HEK293 (cell line): ENCODE measurements around the gene GPR137C.

Experiments used
- CTCF ChIA-PET: fragments of 350-600 bp; formaldehyde crosslinking; extraction: SDS; loops from one replicate; lab custom pipeline; 2021; ENCODE audit warnings: antibody characterized with exemption; lab: Yijun Ruan, JAX
- POLR2A ChIA-PET: fragments of 300-600 bp; formaldehyde crosslinking; extraction: SDS; loops from one replicate; lab custom pipeline; 2020; ENCODE audit warnings: antibody characterized with exemption, inconsistent platforms; lab: Yijun Ruan, JAX
- H3K27ac ChIP-seq: fragments of 200-500 bp; sonication (Bioruptor generic); 2 replicates; pipeline ENCODE4 v1.5.1; 2014; ENCODE audit warnings: low read depth, low read length, control low read depth, inconsistent platforms; ENCODE audit errors: extremely low read depth
- H3K36me3 ChIP-seq, 2 experiments: fragments of 200-500 bp in 1 of 2; sonication (Bioruptor generic) in 1 of 2; 1 replicate in 1 of 2; 2 replicates in 1 of 2; pipeline ENCODE4 v1.5.1; 2014 to 2017; ENCODE audit warnings: inconsistent platforms in 2 of 2, low read length in 2 of 2; ENCODE audit not compliant: control insufficient read depth in 2 of 2, insufficient read depth in 1 of 2
- H3K4me1 ChIP-seq: fragments of 200-500 bp; sonication (Bioruptor generic); 2 replicates; pipeline ENCODE4 v1.5.1; 2014; ENCODE audit warnings: mild to moderate bottlenecking, low read length, inconsistent platforms; ENCODE audit not compliant: control insufficient read depth, insufficient read depth
- H3K4me3 ChIP-seq: 2 replicates; pipeline ENCODE4 v1.5.1; 2011; ENCODE audit warnings: low read depth, mild to moderate bottlenecking, control low read depth, low read length, moderate library complexity
- H3K9me3 ChIP-seq: fragments of 200-500 bp; sonication (Bioruptor generic); 2 replicates; pipeline ENCODE4 v1.5.1; 2014; ENCODE audit warnings: low read depth, low read length, inconsistent platforms; ENCODE audit not compliant: control insufficient read depth, insufficient read depth
- HOXC10 ChIP-seq: sonication (generic); formaldehyde crosslinking; IDR thresholded peaks from 2 replicates; pipeline ENCODE4 v1.8.1; 2023; ENCODE audit warnings: mild to moderate bottlenecking, missing genetic modification reagents
- RBAK ChIP-seq: fragments of 450-650 bp; formaldehyde crosslinking; IDR thresholded peaks from 2 replicates; pipeline ENCODE4 v1.5.1; 2016; ENCODE audit warnings: missing biosample characterization, missing genetic modification characterization
- YY1 ChIP-seq: fragments of 450-650 bp; formaldehyde crosslinking; IDR thresholded peaks from 2 replicates; pipeline ENCODE4 v1.5.1; 2018; ENCODE audit warnings: missing biosample characterization, missing genetic modification characterization
- YY2 ChIP-seq: fragments of 450-650 bp; formaldehyde crosslinking; IDR thresholded peaks from 2 replicates; pipeline ENCODE4 v1.5.1; 2016; ENCODE audit warnings: missing biosample characterization, missing genetic modification characterization
- ZBTB1 ChIP-seq: fragments of 450-650 bp; formaldehyde crosslinking; IDR thresholded peaks from 2 replicates; pipeline ENCODE4 v1.5.1; 2016; ENCODE audit warnings: missing biosample characterization, missing genetic modification characterization
- ZBTB20 ChIP-seq: fragments of 450-650 bp; formaldehyde crosslinking; IDR thresholded peaks from 2 replicates; pipeline ENCODE4 v1.5.1; 2016; ENCODE audit warnings: missing biosample characterization, missing genetic modification characterization
- ZBTB7A ChIP-seq: fragments of 450-650 bp; formaldehyde crosslinking; IDR thresholded peaks from 2 replicates; pipeline ENCODE4 v1.5.1; 2016; ENCODE audit warnings: low read depth, missing biosample characterization, missing genetic modification characterization
- ZFP41 ChIP-seq: fragments of 450-650 bp; formaldehyde crosslinking; IDR thresholded peaks from 2 replicates; pipeline ENCODE4 v1.5.1; 2016; ENCODE audit warnings: missing biosample characterization, missing genetic modification characterization, borderline replicate concordance
- ZNF211 ChIP-seq: fragments of 450-650 bp; formaldehyde crosslinking; IDR thresholded peaks from 2 replicates; pipeline ENCODE4 v1.5.1; 2016; ENCODE audit warnings: low read depth, missing biosample characterization, missing genetic modification characterization
- ZNF221 ChIP-seq: fragments of 450-650 bp; formaldehyde crosslinking; IDR thresholded peaks from 2 replicates; pipeline ENCODE4 v1.5.1; 2017; ENCODE audit warnings: missing biosample characterization, missing genetic modification characterization, borderline replicate concordance
- ZNF239 ChIP-seq: fragments of 450-650 bp; formaldehyde crosslinking; IDR thresholded peaks from 2 replicates; pipeline ENCODE4 v1.5.1; 2016; ENCODE audit warnings: missing biosample characterization, missing genetic modification characterization
- ZNF335 ChIP-seq: fragments of 450-650 bp; formaldehyde crosslinking; conservative IDR thresholded peaks from 2 replicates; pipeline ENCODE4 v1.5.1; 2016; ENCODE audit warnings: missing biosample characterization, missing genetic modification characterization
- ZNF416 ChIP-seq: fragments of 450-650 bp; formaldehyde crosslinking; IDR thresholded peaks from 2 replicates; pipeline ENCODE4 v1.5.1; 2016; ENCODE audit warnings: missing biosample characterization, missing genetic modification characterization
- ZNF473 ChIP-seq: fragments of 450-650 bp; formaldehyde crosslinking; IDR thresholded peaks from 2 replicates; pipeline ENCODE4 v1.5.1; 2017; ENCODE audit warnings: missing biosample characterization, missing genetic modification characterization
- ZNF549 ChIP-seq: fragments of 450-650 bp; IDR thresholded peaks from 2 replicates; pipeline ENCODE4 v1.5.1; 2018; ENCODE audit warnings: missing biosample characterization, missing genetic modification characterization, mild to moderate bottlenecking, inconsistent platforms, moderate library complexity
- ZNF560 ChIP-seq: fragments of 450-650 bp; formaldehyde crosslinking; IDR thresholded peaks from 2 replicates; pipeline ENCODE4 v1.5.1; 2017; ENCODE audit warnings: missing biosample characterization, missing genetic modification characterization, borderline replicate concordance
- ZNF571 ChIP-seq: fragments of 450-650 bp; formaldehyde crosslinking; IDR thresholded peaks from 2 replicates; pipeline ENCODE4 v1.5.0; 2017; ENCODE audit warnings: missing biosample characterization, missing genetic modification characterization
- ZNF585B ChIP-seq: fragments of 450-650 bp; formaldehyde crosslinking; IDR thresholded peaks from 2 replicates; pipeline ENCODE4 v1.5.1; 2016; ENCODE audit warnings: missing biosample characterization, missing genetic modification characterization
- ZNF600 ChIP-seq: fragments of 450-650 bp; formaldehyde crosslinking; IDR thresholded peaks from 2 replicates; pipeline ENCODE4 v1.5.1; 2016; ENCODE audit warnings: missing biosample characterization, missing genetic modification characterization
- ZNF624 ChIP-seq: fragments of 450-650 bp; formaldehyde crosslinking; IDR thresholded peaks from 2 replicates; pipeline ENCODE4 v1.5.1; 2017; ENCODE audit warnings: missing biosample characterization, missing genetic modification characterization
- ZNF658 ChIP-seq: fragments of 450-650 bp; formaldehyde crosslinking; IDR thresholded peaks from 2 replicates; pipeline ENCODE4; 2016; ENCODE audit warnings: missing biosample characterization, missing genetic modification characterization
- ZNF76 ChIP-seq: fragments of 450-650 bp; formaldehyde crosslinking; IDR thresholded peaks from 2 replicates; pipeline ENCODE4; 2016; ENCODE audit warnings: low read depth, missing biosample characterization, missing genetic modification characterization, borderline replicate concordance
- TF ChIP-seq, protein P1 (sequence below): fragments of 450-650 bp; formaldehyde crosslinking; IDR thresholded peaks from 2 replicates; pipeline ENCODE4 v1.5.1; 2016; ENCODE audit warnings: missing biosample characterization, missing genetic modification characterization
- TF ChIP-seq, protein P2 (sequence below): fragments of 450-650 bp; formaldehyde crosslinking; IDR thresholded peaks from 2 replicates; pipeline ENCODE4 v1.5.1; 2016; ENCODE audit warnings: missing biosample characterization, missing genetic modification characterization
- TF ChIP-seq, protein P3 (sequence below): fragments of 450-650 bp; formaldehyde crosslinking; IDR thresholded peaks from 2 replicates; pipeline ENCODE4 v1.5.1; 2016; ENCODE audit warnings: missing biosample characterization, missing genetic modification characterization
- TF ChIP-seq, protein P4 (sequence below): fragments of 450-650 bp; IDR thresholded peaks from 2 replicates; pipeline ENCODE4 v1.5.1; 2018; ENCODE audit warnings: missing biosample characterization, mild to moderate bottlenecking, missing genetic modification characterization
- TF ChIP-seq, protein P5 (sequence below): fragments of 450-650 bp; IDR thresholded peaks from 2 replicates; pipeline ENCODE4 v1.5.1; 2018; ENCODE audit warnings: missing biosample characterization, missing genetic modification characterization
- TF ChIP-seq, protein P6 (sequence below): fragments of 450-650 bp; formaldehyde crosslinking; IDR thresholded peaks from 2 replicates; pipeline ENCODE4 v1.5.1; 2017; ENCODE audit warnings: missing biosample characterization, missing genetic modification characterization

Gene GPR137C

DNA sequence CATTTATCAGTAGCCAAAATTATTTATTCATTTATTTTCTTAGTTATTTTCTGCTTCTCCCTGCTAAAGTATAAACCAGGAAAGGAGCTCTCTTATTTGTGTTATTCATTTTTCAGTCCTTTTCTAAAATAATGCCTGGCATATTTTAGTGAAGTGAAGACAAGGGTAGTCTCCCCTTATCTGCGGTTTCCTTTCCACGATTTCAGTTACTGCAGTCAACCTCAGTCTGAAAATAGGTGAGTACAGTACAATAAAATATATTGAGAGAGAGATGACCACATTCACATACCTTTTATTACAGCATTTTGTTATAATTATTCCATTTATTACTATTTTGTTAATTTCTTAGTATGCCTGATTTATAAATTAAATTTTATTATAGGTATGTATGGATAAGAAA is 57.6 kb downstream of the GPR137C start:
- CTCF ChIA-PET, result no interaction called here
- Histone ChIP-seq H3K4me1 (no peaks in the 10 kb centered on the region), H3K36me3 (peaks cover 0 to 5% of the 10 kb centered on the region in 2 experiments; a peak in 2 of 3 replicates), H3K27ac (no peak overlapping the region), H3K4me3 (no peak overlapping the region), H3K9me3 (no peaks in the 10 kb centered on the region)
- POLR2A ChIA-PET, result no interaction called here
- TF ChIP-seq ZNF571 (no peak), ZBTB1 (no peak), ZNF624 (tag by site-specific recombination) (no peak), ZNF585B (tag by site-specific recombination) (no peak), HOXC10 (CRISPR knock-in tag) (no peak), ZNF600 (no peak), ZNF221 (tag by site-specific recombination) (no peak), ZNF76 (tag by site-specific recombination) (no peak), RBAK (tag by site-specific recombination) (no peak), ZNF658 (tag by site-specific recombination) (no peak)
- TF ChIP-seq, protein P1, sequence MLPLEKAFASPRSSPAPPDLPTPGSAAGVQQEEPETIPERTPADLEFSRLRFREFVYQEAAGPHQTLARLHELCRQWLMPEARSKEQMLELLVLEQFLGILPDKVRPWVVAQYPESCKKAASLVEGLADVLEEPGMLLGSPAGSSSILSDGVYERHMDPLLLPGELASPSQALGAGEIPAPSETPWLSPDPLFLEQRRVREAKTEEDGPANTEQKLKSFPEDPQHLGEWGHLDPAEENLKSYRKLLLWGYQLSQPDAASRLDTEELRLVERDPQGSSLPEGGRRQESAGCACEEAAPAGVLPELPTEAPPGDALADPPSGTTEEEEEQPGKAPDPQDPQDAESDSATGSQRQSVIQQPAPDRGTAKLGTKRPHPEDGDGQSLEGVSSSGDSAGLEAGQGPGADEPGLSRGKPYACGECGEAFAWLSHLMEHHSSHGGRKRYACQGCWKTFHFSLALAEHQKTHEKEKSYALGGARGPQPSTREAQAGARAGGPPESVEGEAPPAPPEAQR (tag by site-specific recombination), result no peak
- TF ChIP-seq, protein P2, sequence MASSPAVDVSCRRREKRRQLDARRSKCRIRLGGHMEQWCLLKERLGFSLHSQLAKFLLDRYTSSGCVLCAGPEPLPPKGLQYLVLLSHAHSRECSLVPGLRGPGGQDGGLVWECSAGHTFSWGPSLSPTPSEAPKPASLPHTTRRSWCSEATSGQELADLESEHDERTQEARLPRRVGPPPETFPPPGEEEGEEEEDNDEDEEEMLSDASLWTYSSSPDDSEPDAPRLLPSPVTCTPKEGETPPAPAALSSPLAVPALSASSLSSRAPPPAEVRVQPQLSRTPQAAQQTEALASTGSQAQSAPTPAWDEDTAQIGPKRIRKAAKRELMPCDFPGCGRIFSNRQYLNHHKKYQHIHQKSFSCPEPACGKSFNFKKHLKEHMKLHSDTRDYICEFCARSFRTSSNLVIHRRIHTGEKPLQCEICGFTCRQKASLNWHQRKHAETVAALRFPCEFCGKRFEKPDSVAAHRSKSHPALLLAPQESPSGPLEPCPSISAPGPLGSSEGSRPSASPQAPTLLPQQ (tag by site-specific recombination), result no peak

- H3K4me1 ChIP-seq, result no peaks in the 10 kb centered on the region
- 0 out of 3 replicates have a peak, but pooled peaks cover 0 to 4% of the 10 kb centered on the region in 2 experiments for H3K36me3 ChIP-seq
- H3K4me3 ChIP-seq, result no peak overlapping the region
- ChIA-PET POLR2A (interaction anchor here (0.6 kb wide), 1 partner anchor 64 kb away, joined by 4 read pairs; no protein-coding TSS in a partner anchor), CTCF (interaction anchor here (0.6 kb wide), 1 partner anchor 51 kb away, joined by 3 read pairs; no protein-coding TSS in a partner anchor)
- no peak overlapping the region for H3K27ac ChIP-seq
- H3K9me3 ChIP-seq, result no peaks in the 10 kb centered on the region
- TF ChIP-seq ZFP41 (no peak), ZBTB20 (tag by site-specific recombination) (no peak), ZNF560 (tag by site-specific recombination) (no peak), ZNF416 (no peak), ZNF335 (tag by site-specific recombination) (no peak), ZNF549 (tag by site-specific recombination) (no peak), ZBTB1 (no peak), YY1 (tag by site-specific recombination) (no peak), YY2 (no peak), ZBTB7A (tag by site-specific recombination) (no peak), ZNF211 (tag by site-specific recombination) (no peak), ZNF473 (tag by site-specific recombination) (no peak), ZNF239 (no peak)
- TF ChIP-seq, protein P3, sequence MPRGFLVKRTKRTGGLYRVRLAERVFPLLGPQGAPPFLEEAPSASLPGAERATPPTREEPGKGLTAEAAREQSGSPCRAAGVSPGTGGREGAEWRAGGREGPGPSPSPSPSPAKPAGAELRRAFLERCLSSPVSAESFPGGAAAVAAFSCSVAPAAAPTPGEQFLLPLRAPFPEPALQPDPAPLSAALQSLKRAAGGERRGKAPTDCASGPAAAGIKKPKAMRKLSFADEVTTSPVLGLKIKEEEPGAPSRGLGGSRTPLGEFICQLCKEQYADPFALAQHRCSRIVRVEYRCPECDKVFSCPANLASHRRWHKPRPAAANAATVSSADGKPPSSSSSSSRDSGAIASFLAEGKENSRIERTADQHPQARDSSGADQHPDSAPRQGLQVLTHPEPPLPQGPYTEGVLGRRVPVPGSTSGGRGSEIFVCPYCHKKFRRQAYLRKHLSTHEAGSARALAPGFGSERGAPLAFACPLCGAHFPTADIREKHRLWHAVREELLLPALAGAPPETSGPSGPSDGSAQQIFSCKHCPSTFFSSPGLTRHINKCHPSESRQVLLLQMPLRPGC (tag by site-specific recombination), result no peak
- TF ChIP-seq, protein P4, sequence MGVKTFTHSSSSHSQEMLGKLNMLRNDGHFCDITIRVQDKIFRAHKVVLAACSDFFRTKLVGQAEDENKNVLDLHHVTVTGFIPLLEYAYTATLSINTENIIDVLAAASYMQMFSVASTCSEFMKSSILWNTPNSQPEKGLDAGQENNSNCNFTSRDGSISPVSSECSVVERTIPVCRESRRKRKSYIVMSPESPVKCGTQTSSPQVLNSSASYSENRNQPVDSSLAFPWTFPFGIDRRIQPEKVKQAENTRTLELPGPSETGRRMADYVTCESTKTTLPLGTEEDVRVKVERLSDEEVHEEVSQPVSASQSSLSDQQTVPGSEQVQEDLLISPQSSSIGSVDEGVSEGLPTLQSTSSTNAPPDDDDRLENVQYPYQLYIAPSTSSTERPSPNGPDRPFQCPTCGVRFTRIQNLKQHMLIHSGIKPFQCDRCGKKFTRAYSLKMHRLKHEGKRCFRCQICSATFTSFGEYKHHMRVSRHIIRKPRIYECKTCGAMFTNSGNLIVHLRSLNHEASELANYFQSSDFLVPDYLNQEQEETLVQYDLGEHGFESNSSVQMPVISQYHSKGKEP, result no peak
- TF ChIP-seq, protein P5, sequence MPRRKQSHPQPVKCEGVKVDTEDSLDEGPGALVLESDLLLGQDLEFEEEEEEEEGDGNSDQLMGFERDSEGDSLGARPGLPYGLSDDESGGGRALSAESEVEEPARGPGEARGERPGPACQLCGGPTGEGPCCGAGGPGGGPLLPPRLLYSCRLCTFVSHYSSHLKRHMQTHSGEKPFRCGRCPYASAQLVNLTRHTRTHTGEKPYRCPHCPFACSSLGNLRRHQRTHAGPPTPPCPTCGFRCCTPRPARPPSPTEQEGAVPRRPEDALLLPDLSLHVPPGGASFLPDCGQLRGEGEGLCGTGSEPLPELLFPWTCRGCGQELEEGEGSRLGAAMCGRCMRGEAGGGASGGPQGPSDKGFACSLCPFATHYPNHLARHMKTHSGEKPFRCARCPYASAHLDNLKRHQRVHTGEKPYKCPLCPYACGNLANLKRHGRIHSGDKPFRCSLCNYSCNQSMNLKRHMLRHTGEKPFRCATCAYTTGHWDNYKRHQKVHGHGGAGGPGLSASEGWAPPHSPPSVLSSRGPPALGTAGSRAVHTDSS (tag by site-specific recombination), result no peak
- TF ChIP-seq, protein P6, sequence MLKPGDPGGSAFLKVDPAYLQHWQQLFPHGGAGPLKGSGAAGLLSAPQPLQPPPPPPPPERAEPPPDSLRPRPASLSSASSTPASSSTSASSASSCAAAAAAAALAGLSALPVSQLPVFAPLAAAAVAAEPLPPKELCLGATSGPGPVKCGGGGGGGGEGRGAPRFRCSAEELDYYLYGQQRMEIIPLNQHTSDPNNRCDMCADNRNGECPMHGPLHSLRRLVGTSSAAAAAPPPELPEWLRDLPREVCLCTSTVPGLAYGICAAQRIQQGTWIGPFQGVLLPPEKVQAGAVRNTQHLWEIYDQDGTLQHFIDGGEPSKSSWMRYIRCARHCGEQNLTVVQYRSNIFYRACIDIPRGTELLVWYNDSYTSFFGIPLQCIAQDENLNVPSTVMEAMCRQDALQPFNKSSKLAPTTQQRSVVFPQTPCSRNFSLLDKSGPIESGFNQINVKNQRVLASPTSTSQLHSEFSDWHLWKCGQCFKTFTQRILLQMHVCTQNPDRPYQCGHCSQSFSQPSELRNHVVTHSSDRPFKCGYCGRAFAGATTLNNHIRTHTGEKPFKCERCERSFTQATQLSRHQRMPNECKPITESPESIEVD (tag by site-specific recombination), result no peak
These were observed 66.0 kb downstream of the GPR137C start for GRCh38 chr14:52618602-52619001.
